Measurements from ENCODE around the gene BAG1.
A peak's percentile ranks its signal among the peaks of the same experiment; 100 is the strongest.

Gene BAG1

GRCh38 chr9:33264473-33265177, at the start of gene BAG1, which contains the start of gene CHMP5:
Gene BAG1 (minus strand): TSS chr9:33264708.
Gene CHMP5 (plus strand): TSS chr9:33265049. CDS start chr9:33265079, 30 bp downstream.
- DNase-seq (ENCODE audit: low read depth in 2 of 2, low spot score in 1 of 2), result peak; percentile 99 to 100

DNA sequence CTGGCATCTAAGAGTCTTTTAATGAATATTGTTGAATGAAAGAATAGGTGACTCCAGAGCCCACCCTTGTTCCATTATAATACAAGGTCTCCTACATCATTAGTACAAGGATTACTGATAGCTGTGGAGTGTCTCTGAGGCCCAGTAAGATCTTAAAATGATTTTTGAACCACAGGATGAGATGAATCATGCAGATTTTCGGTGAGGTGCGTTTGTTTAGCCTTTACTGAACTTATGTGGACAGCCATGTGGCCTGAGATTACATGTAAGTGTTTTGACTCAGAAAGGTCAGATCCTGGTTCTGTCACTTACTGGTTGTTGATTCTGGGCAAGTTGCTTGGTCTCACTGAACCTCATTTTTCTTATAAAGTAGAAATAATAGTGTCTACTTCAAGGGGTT, 47.4 kb upstream of the BAG1 start:
- no peak for DNase-seq (ENCODE audit: low read depth in 2 of 2, low spot score in 1 of 2)

DNA sequence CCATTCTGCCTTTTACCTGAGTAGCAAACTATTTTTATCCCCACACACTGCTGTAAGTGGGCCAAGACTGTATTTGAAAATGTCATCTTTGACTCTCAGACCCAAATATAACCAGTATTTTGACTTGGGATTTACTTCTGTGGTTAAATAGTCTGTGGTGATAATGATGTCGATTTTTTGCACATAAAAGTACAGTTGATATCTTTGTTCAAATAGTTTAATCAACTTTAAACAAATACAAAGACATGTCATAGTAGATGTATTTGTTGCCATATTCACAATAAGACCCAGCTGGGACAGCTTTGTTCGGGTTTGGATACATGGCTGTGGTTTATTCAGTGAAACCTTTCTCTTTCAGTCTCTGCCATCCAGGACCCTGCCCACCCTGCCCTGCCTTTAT, 46.2 kb upstream of the BAG1 start:
- no peak for DNase-seq (ENCODE audit: low read depth in 2 of 2, low spot score in 1 of 2)

GRCh38 chr9:33309903-33310302, 45.4 kb upstream of the BAG1 start:
- no peak for DNase-seq (ENCODE audit: low read depth in 2 of 2, low spot score in 1 of 2)

- no peak for DNase-seq (ENCODE audit: low read depth in 2 of 2, low spot score in 1 of 2)
Measured at GRCh38 chr9:33307067-33307466, 42.6 kb upstream of the BAG1 start.

GRCh38 chr9:33306037-33306436, 41.5 kb upstream of the BAG1 start:
- no peak for DNase-seq (ENCODE audit: low read depth in 2 of 2, low spot score in 1 of 2)

GRCh38 chr9:33304362-33304761, 39.9 kb upstream of the BAG1 start:
- DNase-seq (ENCODE audit: low read depth in 2 of 2, low spot score in 1 of 2), result no peak

DNA sequence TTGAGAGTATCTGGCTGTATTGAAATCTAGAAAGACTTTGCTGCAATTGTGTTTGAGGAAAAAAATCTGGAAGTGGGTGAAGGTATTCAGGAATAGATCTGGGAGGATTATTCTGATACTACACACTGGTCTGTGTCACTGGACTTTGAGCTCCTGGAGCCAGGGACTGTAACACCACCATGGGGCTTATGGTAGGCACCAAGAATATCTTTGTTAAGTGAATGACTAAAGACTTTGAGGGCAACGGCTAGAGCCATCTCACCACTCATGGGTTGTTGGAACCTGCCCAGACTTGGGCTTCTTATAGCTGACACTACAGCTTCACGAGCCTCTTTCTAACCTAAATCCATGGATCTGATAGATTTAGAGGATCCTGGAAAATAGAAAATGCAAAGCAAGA, 36.0 kb upstream of the BAG1 start:
- no peak for DNase-seq (ENCODE audit: low read depth in 2 of 2, low spot score in 1 of 2)

- no peak for DNase-seq (ENCODE audit: low read depth in 2 of 2, low spot score in 1 of 2)
Measured at GRCh38 chr9:33297432-33297831, 32.9 kb upstream of the BAG1 start.

GRCh38 chr9:33295571-33295970, 31.1 kb upstream of the BAG1 start:
- DNase-seq (ENCODE audit: low read depth in 2 of 2, low spot score in 1 of 2), result no peak

DNA sequence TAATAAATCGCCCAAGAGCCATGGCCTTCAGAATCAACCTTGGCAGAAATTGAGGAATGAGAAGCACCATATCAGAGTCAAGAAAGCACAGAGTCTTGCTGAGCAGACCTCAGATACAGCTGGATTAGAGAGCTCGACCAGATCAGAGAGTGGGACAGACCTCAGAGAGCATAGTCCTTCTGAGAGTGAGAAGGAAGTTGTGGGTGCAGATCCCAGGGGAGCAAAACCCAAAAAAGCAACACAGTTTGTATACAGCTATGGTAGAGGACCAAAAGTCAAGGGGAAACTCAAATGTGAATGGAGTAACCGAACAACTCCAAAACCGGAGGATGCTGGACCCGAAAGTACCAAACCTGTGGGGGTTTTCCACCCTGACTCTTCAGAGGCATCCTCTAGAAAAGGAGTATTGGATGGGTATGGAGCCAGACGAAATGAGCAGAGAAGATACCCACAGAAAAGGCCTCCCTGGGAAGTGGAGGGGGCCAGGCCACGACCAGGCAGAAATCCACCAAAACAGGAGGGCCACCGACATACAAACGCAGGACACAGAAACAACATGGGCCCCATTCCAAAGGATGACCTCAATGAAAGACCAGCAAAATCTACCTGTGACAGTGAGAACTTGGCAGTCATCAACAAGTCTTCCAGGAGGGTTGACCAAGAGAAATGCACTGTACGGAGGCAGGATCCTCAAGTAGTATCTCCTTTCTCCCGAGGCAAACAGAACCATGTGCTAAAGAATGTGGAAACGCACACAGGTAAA, 30.3 kb upstream of the BAG1 start:
- DNase-seq (ENCODE audit: low read depth in 2 of 2, low spot score in 1 of 2), result no peak

- DNase-seq (ENCODE audit: low read depth in 2 of 2, low spot score in 1 of 2), result no peak
Measured at GRCh38 chr9:33293782-33294181, 29.3 kb upstream of the BAG1 start.

DNA sequence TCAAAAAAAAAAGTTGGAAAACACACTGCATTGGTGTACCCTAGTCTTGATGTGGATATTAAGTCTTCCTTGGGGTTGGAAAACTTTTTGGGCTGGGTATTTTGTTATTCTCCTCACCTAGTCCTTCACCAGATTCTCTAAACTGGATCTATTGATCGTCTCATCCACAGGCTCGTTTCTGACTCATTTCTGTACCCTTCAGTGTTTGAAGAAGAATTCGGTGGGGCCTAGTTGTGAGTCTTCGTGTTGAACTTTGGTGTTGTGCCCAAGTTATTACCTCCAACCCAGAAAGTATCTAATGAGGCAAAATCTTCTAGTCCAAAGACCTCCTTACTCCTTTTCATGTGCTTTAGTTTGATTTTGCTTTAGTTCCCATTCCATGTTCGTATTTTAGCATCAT, 27.4 kb upstream of the BAG1 start:
- DNase-seq (ENCODE audit: low read depth in 2 of 2, low spot score in 1 of 2), result no peak

DNA sequence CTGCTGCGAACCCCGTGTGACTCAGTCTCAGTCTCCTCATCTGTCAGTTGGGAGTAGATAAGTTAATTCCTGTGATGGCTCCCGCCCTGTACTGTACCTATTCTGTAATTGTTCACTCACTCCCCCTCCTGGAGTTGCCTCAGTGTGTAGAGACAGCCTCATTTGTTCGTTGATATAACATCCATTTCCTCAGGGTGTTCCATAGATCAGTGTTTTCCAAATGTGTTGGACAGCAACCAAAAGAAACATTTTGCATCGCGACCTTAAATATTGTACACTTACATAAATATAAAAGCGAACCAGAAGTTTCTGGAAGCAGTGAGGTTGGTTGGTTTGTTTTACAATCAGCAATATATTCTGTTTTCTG, 26.5 kb upstream of the BAG1 start:
- no peak for DNase-seq (ENCODE audit: low read depth in 2 of 2, low spot score in 1 of 2)

- peak; percentile 96 to 98 for DNase-seq (ENCODE audit: low read depth in 2 of 2, low spot score in 1 of 2)
Measured at GRCh38 chr9:33290247-33291030, 25.9 kb upstream of the BAG1 start, which contains the start of gene NFX1. Gene NFX1 (plus strand): TSS chr9:33290516. CDS start chr9:33290573, 57 bp downstream.

DNA sequence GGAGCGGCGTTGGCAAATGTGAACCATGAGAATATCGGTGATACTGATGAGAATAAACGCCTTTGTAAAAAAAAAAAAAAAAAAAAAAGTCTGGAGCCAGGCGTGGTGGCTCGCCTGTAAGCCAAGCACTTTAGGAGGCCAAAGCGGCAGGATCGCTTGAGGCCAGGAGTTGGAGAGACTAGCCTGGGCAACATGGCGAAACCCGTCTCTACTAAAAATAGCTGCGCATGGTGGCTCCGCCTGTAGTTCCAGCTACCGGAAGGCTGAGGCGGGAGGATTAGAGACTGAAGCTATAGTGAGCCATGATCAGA, 25.4 kb upstream of the BAG1 start:
- no peak for DNase-seq (ENCODE audit: low read depth in 2 of 2, low spot score in 1 of 2)

DNA sequence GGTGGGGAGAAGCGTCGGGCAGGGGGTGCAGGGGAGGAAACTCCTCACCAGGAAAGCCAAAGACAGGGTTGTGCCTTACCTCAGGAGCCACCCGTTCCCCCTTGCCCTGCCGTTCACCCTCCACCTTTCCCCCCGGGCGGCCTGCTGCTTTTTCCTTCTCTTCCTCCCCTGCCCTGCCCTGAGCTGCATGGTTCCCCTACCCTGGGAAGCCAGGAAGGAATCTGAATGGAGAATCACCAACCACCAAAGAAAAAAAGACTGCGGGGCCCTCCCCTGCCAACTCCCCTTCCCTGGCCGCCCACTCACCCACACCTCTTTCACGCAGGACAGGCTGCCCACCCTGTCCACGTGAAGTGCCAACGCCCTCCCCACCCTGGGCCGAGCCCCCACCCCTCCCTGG, 25.0 kb upstream of the BAG1 start:
- DNase-seq (ENCODE audit: low read depth in 2 of 2, low spot score in 1 of 2), result no peak

DNA sequence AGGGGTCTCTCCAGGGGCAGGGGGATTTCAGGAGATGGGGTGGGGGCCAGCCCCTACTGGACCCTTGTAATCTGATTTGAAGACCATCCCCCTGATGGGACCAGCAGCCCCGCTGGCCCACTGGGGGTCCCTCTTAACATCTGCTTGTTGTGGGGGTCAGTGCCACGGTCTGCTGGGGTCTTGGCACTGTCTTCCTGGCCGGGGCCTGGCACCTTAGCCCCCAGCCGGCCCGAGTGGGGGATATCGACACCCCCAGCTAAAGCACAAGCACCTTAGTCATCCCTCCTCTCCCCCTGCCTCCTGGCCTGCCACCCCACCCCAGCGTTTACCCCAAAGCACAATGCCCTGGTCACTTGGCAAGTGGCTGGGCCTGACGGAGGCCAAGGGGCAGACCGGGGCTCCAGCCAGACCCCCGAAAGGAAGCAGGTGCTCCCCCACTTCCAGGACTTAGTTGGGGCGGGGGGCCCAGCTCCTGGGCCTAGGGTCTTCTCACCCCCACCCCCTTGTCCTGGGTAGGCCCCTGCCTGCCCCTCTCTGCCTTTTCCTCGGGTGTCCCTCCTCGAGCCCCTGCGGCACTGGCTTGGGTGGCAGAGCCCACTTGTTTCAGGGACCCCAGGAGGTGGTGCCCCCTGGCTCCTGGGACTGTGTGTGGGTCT, 24.4 kb upstream of the BAG1 start:
- DNase-seq (ENCODE audit: low read depth in 2 of 2, low spot score in 1 of 2), result no peak

GRCh38 chr9:33288235-33288634, 23.7 kb upstream of the BAG1 start:
- no peak for DNase-seq (ENCODE audit: low read depth in 2 of 2, low spot score in 1 of 2)

DNA sequence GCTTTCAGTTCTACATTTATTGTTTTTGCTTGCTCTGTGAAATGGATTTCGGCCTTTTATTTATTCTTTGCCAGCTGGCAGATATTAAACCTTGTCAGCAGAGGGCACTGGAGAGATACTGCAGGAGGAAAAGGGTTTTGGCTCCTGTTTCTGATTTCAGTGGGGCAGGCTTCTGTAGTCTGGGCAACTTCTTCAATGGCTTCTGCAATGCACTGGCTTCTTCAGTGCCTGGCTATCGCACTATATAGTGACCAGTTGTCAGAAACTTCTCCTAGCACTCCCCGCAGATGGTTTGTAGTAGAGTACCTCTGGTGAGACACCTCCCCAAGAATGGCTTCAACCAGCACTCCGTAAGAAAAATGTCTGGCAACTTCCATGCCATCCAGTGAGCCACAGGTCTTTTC, 22.6 kb upstream of the BAG1 start:
- no peak for DNase-seq (ENCODE audit: low read depth in 2 of 2, low spot score in 1 of 2)

DNA sequence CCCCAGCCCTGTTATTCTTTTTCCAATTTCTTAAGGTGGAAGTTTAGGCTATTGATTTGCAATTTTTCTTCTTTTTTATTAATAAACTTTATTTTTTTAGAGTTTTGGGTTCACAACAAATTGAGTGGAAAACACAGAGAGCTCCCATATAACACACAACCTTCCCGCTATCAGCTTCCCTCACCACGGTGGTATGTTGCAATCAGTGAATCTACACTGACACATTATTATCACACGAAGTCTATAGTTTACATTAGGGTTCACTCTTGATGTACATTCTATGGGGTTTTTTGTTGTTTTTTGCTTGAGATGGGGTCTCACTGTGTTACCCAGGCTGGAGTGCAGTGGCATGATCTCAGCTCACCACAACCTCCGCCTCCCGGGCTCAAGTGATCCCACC, 21.0 kb upstream of the BAG1 start:
- DNase-seq (ENCODE audit: low read depth in 2 of 2, low spot score in 1 of 2), result no peak

GRCh38 chr9:33277484-33277883, 13.0 kb upstream of the BAG1 start:
- no peak for DNase-seq (ENCODE audit: low read depth in 2 of 2, low spot score in 1 of 2)

Measured in stimulated activated CD8-positive, alpha-beta memory T cell treated with anti-CD3 and anti-CD28 coated beads, Interleukin-4, amount 100 ng/mL, for 4 hours (primary cell).